Measurements from ENCODE around the gene RPS19BP1.
A peak's percentile ranks its signal among the peaks of the same experiment; 100 is the strongest.

The RPS19BP1 gene

DNA sequence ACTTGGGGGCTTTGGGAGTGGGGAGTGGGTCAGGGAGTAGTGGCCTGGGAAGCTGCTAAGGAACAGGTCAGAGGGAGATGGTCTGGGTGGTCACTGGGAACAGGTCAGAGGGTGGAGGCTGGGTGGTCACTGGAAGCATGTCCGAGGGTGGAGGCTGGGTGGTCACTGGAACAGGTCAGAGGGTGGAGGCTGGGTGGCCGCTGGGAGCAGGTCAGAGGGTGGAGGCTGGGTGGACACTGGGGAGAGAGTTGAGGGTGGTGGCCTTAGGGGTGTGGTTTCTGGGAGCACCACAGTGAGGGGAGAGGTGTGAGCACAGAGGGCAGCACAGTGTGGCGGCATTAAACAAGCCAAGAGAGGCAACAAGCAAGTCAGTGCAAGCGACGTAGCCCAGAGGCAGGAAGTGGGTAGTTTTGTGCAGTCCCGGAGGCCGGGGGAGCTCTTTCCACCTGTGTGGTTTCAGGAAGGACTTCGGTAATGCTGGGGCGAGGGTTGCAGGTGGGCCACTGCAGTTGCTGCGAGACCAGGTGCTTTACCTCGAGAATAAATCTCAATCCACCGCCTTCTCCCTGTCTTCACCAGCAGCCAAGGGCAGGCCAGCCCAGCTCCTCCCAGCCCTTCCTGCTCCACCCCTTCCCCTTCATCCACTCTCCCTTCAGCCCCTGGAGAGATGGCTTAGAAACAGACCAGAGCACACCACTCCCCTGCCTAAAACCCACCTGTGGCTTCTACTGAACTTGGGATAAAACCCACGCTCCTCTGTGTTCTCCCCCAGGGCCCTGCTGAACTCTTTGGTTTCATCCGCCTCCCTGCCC lies 34.8 kb upstream of the RPS19BP1 start:
- Histone ChIP-seq H3K4me1 (ENCODE audit: insufficient read depth, low read length) (peaks cover 5% of the 10 kb centered on the region; the same call in 1 of the 2 replicates), H3K9ac (ENCODE audit: low read depth, low read length) (no peak overlapping the region), H3K9me3 (ENCODE audit: control insufficient read depth, insufficient read depth, low read length) (no peaks in the 10 kb centered on the region), H3K36me3 (ENCODE audit: insufficient read depth, low read length) (no peaks in the 10 kb centered on the region)

DNA sequence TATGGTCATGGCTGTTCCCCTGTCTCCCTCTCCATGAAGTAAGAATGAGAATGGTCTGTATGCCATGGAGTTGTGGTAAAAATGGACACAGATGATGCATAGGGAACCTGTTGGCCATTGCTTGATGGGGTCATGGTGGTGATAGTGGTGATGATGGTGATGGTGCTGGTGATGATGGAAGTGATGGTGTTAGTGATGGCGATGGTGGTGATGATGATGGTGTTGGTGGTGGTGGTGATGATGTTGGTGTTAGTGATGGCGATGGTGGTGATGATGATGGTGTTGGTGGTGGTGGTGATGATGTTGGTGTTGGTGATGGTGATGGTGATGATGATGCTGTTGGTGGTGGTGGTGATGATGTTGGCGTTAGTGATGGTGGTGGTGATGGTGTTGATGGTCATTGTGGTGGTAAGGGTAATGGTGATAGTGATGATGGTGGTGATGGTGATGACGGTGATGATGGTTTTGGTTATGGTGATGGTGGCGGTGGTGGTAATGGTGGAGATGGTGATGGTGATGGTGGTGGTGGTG lies 32.9 kb upstream of the RPS19BP1 start:
- H3K36me3 ChIP-seq (ENCODE audit: insufficient read depth, low read length), result no peaks in the 10 kb centered on the region
- no peak overlapping the region for H3K9ac ChIP-seq (ENCODE audit: low read depth, low read length)
- H3K4me1 ChIP-seq (ENCODE audit: insufficient read depth, low read length), result peaks cover 5% of the 10 kb centered on the region; the same call in 1 of the 2 replicates
- H3K9me3 ChIP-seq (ENCODE audit: control insufficient read depth, insufficient read depth, low read length), result no peaks in the 10 kb centered on the region

- H3K9me3 ChIP-seq (ENCODE audit: control insufficient read depth, insufficient read depth, low read length), result no peaks in the 10 kb centered on the region
- H3K4me1 ChIP-seq (ENCODE audit: insufficient read depth, low read length), result peaks cover 13% of the 10 kb centered on the region
- no peaks in the 10 kb centered on the region for H3K36me3 ChIP-seq (ENCODE audit: insufficient read depth, low read length)
- H3K9ac ChIP-seq (ENCODE audit: low read depth, low read length), result no peak overlapping the region
These were observed 31.3 kb upstream of the RPS19BP1 start for GRCh38 chr22:39563571-39564428.

DNA sequence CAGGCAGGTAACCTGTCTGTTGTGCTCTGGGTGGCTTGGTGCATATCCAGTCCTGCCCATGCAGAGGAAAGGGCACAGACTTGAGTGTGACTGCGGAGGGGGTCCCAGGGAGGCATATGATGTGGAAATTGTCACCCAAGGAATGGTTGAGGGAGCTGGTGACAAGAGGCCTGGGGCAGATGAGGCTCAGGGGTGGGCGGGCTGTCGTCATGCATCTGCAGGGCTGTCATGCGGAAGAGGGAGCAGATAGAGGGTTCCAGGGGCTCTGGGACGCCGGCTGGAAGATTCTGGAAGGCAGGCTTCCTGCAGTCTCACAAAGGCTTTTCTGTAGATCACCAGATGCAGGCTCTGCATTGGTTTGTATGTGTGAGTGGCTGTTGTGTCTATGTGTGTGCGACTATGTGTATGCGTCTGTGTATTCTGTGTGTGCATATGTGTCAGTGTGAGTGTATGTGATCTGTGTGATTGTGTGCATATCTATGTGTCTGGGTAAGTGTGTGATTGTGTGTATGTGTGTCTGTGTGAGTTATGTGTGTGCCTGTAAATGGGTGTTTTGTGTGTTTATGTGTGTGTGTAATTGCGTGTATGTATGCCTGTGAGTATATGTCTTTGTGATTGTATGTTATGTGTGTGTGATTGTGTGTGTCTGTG lies 30.4 kb upstream of the RPS19BP1 start:
- Histone ChIP-seq H3K9me3 (ENCODE audit: control insufficient read depth, insufficient read depth, low read length) (no peaks in the 10 kb centered on the region), H3K9ac (ENCODE audit: low read depth, low read length) (no peak overlapping the region), H3K36me3 (ENCODE audit: insufficient read depth, low read length) (no peaks in the 10 kb centered on the region)

GRCh38 chr22:39560127-39560526 lies 27.6 kb upstream of the RPS19BP1 start:
- peaks cover 10% of the 10 kb centered on the region for H3K4me1 ChIP-seq (ENCODE audit: insufficient read depth, low read length)
- no peaks in the 10 kb centered on the region for H3K36me3 ChIP-seq (ENCODE audit: insufficient read depth, low read length)
- no peaks in the 10 kb centered on the region for H3K9me3 ChIP-seq (ENCODE audit: control insufficient read depth, insufficient read depth, low read length)
- H3K9ac ChIP-seq (ENCODE audit: low read depth, low read length), result no peak overlapping the region

More for the DNA sequence above, 30.4 kb upstream of the RPS19BP1 start:
- peaks cover 13% of the 10 kb centered on the region for H3K4me1 ChIP-seq (ENCODE audit: insufficient read depth, low read length)

- Histone ChIP-seq H3K9ac (ENCODE audit: low read depth, low read length) (no peak overlapping the region), H3K36me3 (ENCODE audit: insufficient read depth, low read length) (no peaks in the 10 kb centered on the region), H3K9me3 (ENCODE audit: control insufficient read depth, insufficient read depth, low read length) (no peaks in the 10 kb centered on the region), H3K4me1 (ENCODE audit: insufficient read depth, low read length) (peaks cover 10% of the 10 kb centered on the region)
These were observed 27.0 kb upstream of the RPS19BP1 start for GRCh38 chr22:39559456-39560105.

- H3K4me1 ChIP-seq (ENCODE audit: insufficient read depth, low read length), result peaks cover 10% of the 10 kb centered on the region
- no peaks in the 10 kb centered on the region for H3K9me3 ChIP-seq (ENCODE audit: control insufficient read depth, insufficient read depth, low read length)
- H3K9ac ChIP-seq (ENCODE audit: low read depth, low read length), result no peak overlapping the region
- no peaks in the 10 kb centered on the region for H3K36me3 ChIP-seq (ENCODE audit: insufficient read depth, low read length)
These were observed 26.4 kb upstream of the RPS19BP1 start for GRCh38 chr22:39558950-39559349.

DNA sequence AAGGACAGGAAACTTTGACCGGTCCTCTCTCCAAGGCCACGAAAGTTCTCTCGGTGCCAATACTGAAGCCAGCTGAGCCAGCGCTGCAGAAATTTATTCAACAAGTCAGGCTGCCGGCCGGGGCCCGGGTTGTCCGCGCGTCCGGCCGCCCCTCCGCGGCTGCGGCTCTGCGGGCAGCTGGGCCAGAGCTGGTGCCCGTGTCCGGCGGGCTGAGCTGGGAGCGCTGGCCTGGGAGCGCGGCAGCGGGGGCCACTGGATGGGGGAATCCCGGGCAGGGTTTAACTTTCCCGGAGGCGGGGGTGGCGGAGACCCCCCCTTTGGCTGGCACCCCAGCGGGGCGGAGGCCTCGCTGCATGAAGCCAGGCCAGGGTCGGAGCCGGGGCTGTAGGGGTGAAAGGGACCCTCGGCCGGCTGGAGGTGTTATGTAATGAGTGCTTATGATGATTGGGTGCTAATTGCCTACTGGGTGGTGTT lies 25.7 kb upstream of the RPS19BP1 start:
- Histone ChIP-seq H3K4me1 (ENCODE audit: insufficient read depth, low read length) (peaks cover 10% of the 10 kb centered on the region), H3K9me3 (ENCODE audit: control insufficient read depth, insufficient read depth, low read length) (no peaks in the 10 kb centered on the region), H3K36me3 (ENCODE audit: insufficient read depth, low read length) (no peaks in the 10 kb centered on the region), H3K9ac (ENCODE audit: low read depth, low read length) (peak overlapping the region; percentile 14; the same call in 1 of the 2 replicates)

DNA sequence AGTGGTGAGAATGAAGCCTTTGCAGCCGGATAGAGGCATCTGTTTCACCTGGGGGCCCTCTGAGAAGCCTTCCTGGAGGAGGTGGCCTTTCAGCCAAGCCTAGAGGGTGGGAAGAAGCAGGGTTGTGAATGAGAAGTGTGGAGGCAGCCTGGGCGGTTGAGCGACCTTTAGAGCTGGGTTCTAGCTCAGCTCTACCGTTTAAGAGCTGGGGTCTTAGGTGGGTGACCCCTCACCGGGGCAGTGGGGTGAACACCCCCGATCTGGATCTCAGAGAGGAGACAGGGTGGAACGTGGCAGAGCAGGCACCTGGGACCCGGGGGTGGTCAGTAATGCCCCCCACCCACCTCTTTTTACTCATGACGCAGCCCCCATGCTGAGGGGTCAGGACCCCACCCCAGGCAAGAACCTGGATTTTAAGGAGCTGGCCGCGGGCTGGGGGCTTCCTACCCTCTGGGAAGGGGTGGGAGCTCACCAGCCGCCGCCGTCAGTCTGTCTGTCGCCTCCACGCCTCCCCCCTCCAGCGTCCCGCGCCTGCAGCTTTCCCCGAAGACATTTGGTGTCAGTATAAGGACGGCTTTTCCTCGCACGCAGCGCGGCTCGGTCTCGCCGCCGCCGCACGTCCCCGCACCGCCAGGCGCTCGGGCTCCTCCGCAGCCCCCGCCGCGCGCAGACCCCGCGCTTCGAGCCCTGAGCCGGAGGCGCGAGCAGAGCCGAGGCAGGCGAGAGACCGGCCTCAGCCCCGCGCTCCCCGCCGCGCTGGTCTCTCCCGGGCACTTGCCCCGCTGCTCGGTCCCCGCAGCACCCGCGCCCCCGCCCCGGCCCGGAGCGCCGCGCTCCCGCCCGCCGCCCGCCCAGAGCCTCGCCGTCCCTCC lies 24.7 kb upstream of the RPS19BP1 start:
- peaks cover 10% of the 10 kb centered on the region for H3K4me1 ChIP-seq (ENCODE audit: insufficient read depth, low read length)
- no peaks in the 10 kb centered on the region for H3K9me3 ChIP-seq (ENCODE audit: control insufficient read depth, insufficient read depth, low read length)
- H3K36me3 ChIP-seq (ENCODE audit: insufficient read depth, low read length), result no peaks in the 10 kb centered on the region
- H3K9ac ChIP-seq (ENCODE audit: low read depth, low read length), result no peak overlapping the region; the same call in 1 of the 2 replicates

DNA sequence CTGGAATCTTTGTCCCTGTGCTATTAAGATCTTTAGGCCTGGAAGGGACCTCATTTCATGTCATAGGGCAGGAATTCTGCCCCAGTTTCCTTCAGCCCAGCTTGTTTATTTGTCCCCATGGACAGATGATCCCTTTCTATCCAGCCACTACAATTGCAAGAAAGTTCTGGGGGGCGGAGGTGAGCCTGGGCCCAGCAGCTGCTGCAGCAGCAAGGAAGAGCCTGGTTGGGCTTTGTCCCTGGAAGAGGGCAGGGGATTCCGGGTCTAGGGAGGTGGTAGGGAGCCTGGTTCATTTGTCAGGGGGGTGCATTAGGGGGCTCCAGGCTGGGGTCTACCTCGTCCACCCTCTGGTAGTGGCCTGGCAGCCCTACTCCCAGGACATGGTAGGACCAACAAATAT lies 21.6 kb upstream of the RPS19BP1 start:
- peaks cover 3% of the 10 kb centered on the region; the same call in 1 of the 2 replicates for H3K4me1 ChIP-seq (ENCODE audit: insufficient read depth, low read length)
- no peaks in the 10 kb centered on the region for H3K9me3 ChIP-seq (ENCODE audit: control insufficient read depth, insufficient read depth, low read length)
- H3K9ac ChIP-seq (ENCODE audit: low read depth, low read length), result no peak overlapping the region
- H3K36me3 ChIP-seq (ENCODE audit: insufficient read depth, low read length), result no peaks in the 10 kb centered on the region

DNA sequence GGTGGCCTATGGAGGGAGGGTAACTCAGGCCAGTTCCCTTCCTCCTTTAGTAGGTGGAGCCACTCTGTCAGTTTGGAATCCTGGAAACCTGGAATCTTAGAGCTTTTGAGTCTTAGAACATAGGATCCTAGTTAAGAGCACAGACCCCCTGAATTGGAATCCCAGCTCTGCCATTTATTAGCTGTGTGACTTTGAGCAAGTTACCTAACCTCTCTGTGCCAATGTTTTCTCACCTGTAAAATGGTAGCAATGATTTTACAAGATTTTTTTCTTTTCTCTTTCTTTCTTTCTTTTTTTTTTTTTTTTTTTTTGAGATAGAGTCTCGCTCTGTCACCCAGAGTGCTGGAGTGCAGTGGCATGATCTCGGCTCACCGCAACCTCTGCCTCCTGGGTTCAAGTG lies 20.9 kb upstream of the RPS19BP1 start:
- H3K9ac ChIP-seq (ENCODE audit: low read depth, low read length), result no peak overlapping the region
- no peaks in the 10 kb centered on the region for H3K9me3 ChIP-seq (ENCODE audit: control insufficient read depth, insufficient read depth, low read length)
- no peaks in the 10 kb centered on the region for H3K36me3 ChIP-seq (ENCODE audit: insufficient read depth, low read length)
- peaks cover 3% of the 10 kb centered on the region; the same call in 1 of the 2 replicates for H3K4me1 ChIP-seq (ENCODE audit: insufficient read depth, low read length)

- Histone ChIP-seq H3K4me1 (ENCODE audit: insufficient read depth, low read length) (no peaks in the 10 kb centered on the region), H3K36me3 (ENCODE audit: insufficient read depth, low read length) (no peaks in the 10 kb centered on the region), H3K9ac (ENCODE audit: low read depth, low read length) (no peak overlapping the region), H3K9me3 (ENCODE audit: control insufficient read depth, insufficient read depth, low read length) (no peaks in the 10 kb centered on the region)
These were observed 15.0 kb upstream of the RPS19BP1 start for GRCh38 chr22:39547587-39547947.
